ENCODE data around the gene NTM.

- TF ChIP-seq CTCF (conservative IDR thresholded peaks at IDR 0.05; ENCODE audit: low read depth, low read length) (no peak), EZH2 (IDR thresholded peaks at IDR 0.05; ENCODE audit: borderline replicate concordance, low read depth, low read length, poor library complexity, severe bottlenecking) (no peak)
Observed at GRCh38 chr11:131389582-131389981, 19.2 kb downstream of the NTM start.
